T-cell (primary cell): ENCODE results near the gene NHP2. TPM values are rescaled to one million over a fixed set of nuclear protein-coding genes. Genes with fewer than 3 reads are reported as not detected.

Experiments
- ATAC-seq, 4 experiments: fragments of 200-7000 bp in 3 of 4; fragments of 150-1000 bp in 1 of 4; cut with Tn5 transposase; replicated peaks in 1 of 4; 1 replicate in 3 of 4; 2 replicates in 1 of 4; pipeline ENCODE4 v1.10.0; 2021; ENCODE audit warnings: moderate library complexity in 3 of 4, mild to moderate bottlenecking in 2 of 4, moderate number of reproducible peaks in 1 of 4
- CTCF ChIA-PET, 2 donors: fragments of 300-600 bp; sonication (Branson Sonifier 250); formaldehyde crosslinking; loops; one replicate each; lab custom pipeline; 2022; ENCODE audit warnings: antibody characterized with exemption in 2 of 2; lab: Charles Lee
- POLR2A ChIA-PET, 2 donors: fragments of 300-600 bp; sonication (Branson Sonifier 250); formaldehyde crosslinking; loops; one replicate each; lab custom pipeline; 2022; ENCODE audit warnings: antibody characterized with exemption in 2 of 2; lab: Charles Lee
- DNase-seq, 35 experiments: peaks; one replicate each; pipeline versions ENCODE4 v3.0.0 to v3.0.0-alpha.2; 2013 to 2023
- H3K27ac ChIP-seq: one replicate; pipeline ENCODE4 v1.5.1; 2013; ENCODE audit warnings: low read length
- H3K27me3 ChIP-seq, 2 experiments: replicated peaks in 1 of 2; 1 replicate in 1 of 2; 2 replicates in 1 of 2; pipeline versions ENCODE4 v1.6.1 to v1.7.0; 2013; ENCODE audit warnings: low read length in 1 of 2, mixed read lengths in 1 of 2; ENCODE audit not compliant: control insufficient read depth in 2 of 2, insufficient read depth in 2 of 2; ENCODE audit errors: extremely low read depth in 1 of 2
- H3K36me3 ChIP-seq, 2 donors: 1 replicate in 1 of 2; 2 replicates in 1 of 2; pipeline versions ENCODE4 v1.6.1 to v1.7.0; 2013; ENCODE audit warnings: low read length in 1 of 2; ENCODE audit not compliant: control insufficient read depth in 2 of 2, insufficient read depth in 1 of 2; ENCODE audit errors: extremely low read depth in 1 of 2
- H3K4me1 ChIP-seq, 2 experiments: 1 replicate in 1 of 2; 2 replicates in 1 of 2; pipeline versions ENCODE4 v1.6.1 to v1.7.0; 2013; ENCODE audit warnings: low read length in 2 of 2, mixed read lengths in 1 of 2; ENCODE audit not compliant: insufficient read depth in 2 of 2, control insufficient read depth in 1 of 2; ENCODE audit errors: extremely low read depth in 1 of 2
- H3K4me3 ChIP-seq, 2 donors: 1 replicate in 1 of 2; 2 replicates in 1 of 2; pipeline versions ENCODE4 v1.5.1 to v1.7.0; 2013; ENCODE audit warnings: mild to moderate bottlenecking in 2 of 2, low read length in 1 of 2, moderate library complexity in 1 of 2; ENCODE audit not compliant: control insufficient read depth in 1 of 2; ENCODE audit errors: extremely low read depth in 1 of 2
- H3K9me3 ChIP-seq: 2 replicates; pipeline ENCODE4 v1.7.0; 2013
- H3K27ac Mint-ChIP-seq, 2 donors: one replicate each; pipeline ENCODE4 v1.8.0; 2020 to 2021; ENCODE audit warnings: mild to moderate bottlenecking in 2 of 2, mixed read lengths in 2 of 2
- H3K27me3 Mint-ChIP-seq, 2 donors: one replicate each; pipeline ENCODE4 v1.8.0; 2021 to 2022; ENCODE audit warnings: mixed read lengths in 2 of 2
- H3K36me3 Mint-ChIP-seq: one replicate; pipeline ENCODE4 v1.8.0; 2021; ENCODE audit warnings: mixed read lengths
- H3K4me1 Mint-ChIP-seq, 3 donors: one replicate each; pipeline ENCODE4 v1.8.0; 2020 to 2022; ENCODE audit warnings: mixed read lengths in 3 of 3, mild to moderate bottlenecking in 1 of 3
- H3K4me3 Mint-ChIP-seq, 3 donors: one replicate each; pipeline ENCODE4 v1.8.0; 2020 to 2022; ENCODE audit warnings: mild to moderate bottlenecking in 3 of 3, mixed read lengths in 3 of 3, moderate library complexity in 3 of 3
- H3K9me3 Mint-ChIP-seq, 3 donors: one replicate each; pipeline ENCODE4 v1.8.0; 2020 to 2022; ENCODE audit warnings: mixed read lengths in 3 of 3
- WGBS: methylation state at CpG from one replicate; pipeline ENCODE4 v1.1.5; 2013; ENCODE audit warnings: missing lambda C conversion rate; ENCODE audit not compliant: insufficient coverage; 5-methylcytosine and 5-hydroxymethylcytosine counted together
- total RNA-seq, 35 experiments: library from RNA in 6 of 35; stranded (reverse) in 6 of 35; fragments of 120-200 nt in 1 of 35; gene quantifications; one replicate each; pipeline versions ENCODE4 v1.2.1 to v1.2.4 and lab custom pipeline; 2013 to 2026

The NHP2 gene
- total RNA-seq, 5 donors from 2014 or later (not counting 1 experiment from before 2014, with no cell fraction given): 61.2 to 95.6 (median 91.2) TPM

GRCh38 chr5:178113141-178113787 lies 40.4 kb downstream of the NHP2 start, which contains the start of gene N4BP3:
TSS of gene N4BP3 (plus strand) at chr5:178113532. CDS start at chr5:178119584, 6,052 bp downstream.
- peaks cover 0 to 41% of the 10 kb centered on the region in 2 experiments for H3K27me3 ChIP-seq
- no peaks in the 10 kb centered on the region for H3K36me3 ChIP-seq
- Mint-ChIP-seq H3K4me3 (peak within 1 kb of the TSS; percentile 85 to 97 (median 86)), H3K27me3 (no peaks in the 10 kb centered on the region), H3K27ac (peak within 1 kb of the TSS; percentile 57 to 72), H3K36me3 (no peaks in the 10 kb centered on the region), H3K9me3 (no peaks in the 10 kb centered on the region), H3K4me1 (peaks cover 37 to 47% (median 38%) of the 10 kb centered on the region in 3 donors)
- no peaks in the 10 kb centered on the region for H3K9me3 ChIP-seq
- CTCF ChIA-PET: no interaction called here
- peak within 1 kb of the TSS; percentile 47 for H3K27ac ChIP-seq
- peaks cover 35 to 55% of the 10 kb centered on the region in 2 experiments for H3K4me1 ChIP-seq
- peak within 1 kb of the TSS; percentile 57 to 75 for H3K4me3 ChIP-seq
- ATAC-seq (peak; percentile 64 to 82 (median 79)), DNase-seq (peak; percentile 48 to 86 (median 64))
- POLR2A ChIA-PET: no interaction called here
- under 1% methylated on average over 82 of the region's 96 CpGs for WGBS

- Histone ChIP-seq H3K4me1 (peaks cover 30 to 48% of the 10 kb centered on the region in 2 experiments), H3K9me3 (no peaks in the 10 kb centered on the region), H3K36me3 (no peaks in the 10 kb centered on the region), H3K27ac (peak overlapping the region; percentile 47), H3K27me3 (peaks cover 0 to 36% of the 10 kb centered on the region in 2 experiments), H3K4me3 (no peak overlapping the region)
- Mint-ChIP-seq H3K4me1 (peaks cover 37 to 47% (median 38%) of the 10 kb centered on the region in 3 donors), H3K27ac (peak overlapping the region in 1 of 2 donors; percentile 72), H3K27me3 (no peaks in the 10 kb centered on the region), H3K9me3 (no peaks in the 10 kb centered on the region), H3K4me3 (peak overlapping the region; percentile 83 to 88 (median 86)), H3K36me3 (no peaks in the 10 kb centered on the region)
- ATAC-seq (no peak), DNase-seq (no peak)
- CTCF ChIA-PET: no interaction called here
- POLR2A ChIA-PET: no interaction called here
- WGBS: 79% methylated on average over 5 of the region's 5 CpGs
Observed at GRCh38 chr5:178112545-178112944, 41.1 kb downstream of the NHP2 start.

DNA sequence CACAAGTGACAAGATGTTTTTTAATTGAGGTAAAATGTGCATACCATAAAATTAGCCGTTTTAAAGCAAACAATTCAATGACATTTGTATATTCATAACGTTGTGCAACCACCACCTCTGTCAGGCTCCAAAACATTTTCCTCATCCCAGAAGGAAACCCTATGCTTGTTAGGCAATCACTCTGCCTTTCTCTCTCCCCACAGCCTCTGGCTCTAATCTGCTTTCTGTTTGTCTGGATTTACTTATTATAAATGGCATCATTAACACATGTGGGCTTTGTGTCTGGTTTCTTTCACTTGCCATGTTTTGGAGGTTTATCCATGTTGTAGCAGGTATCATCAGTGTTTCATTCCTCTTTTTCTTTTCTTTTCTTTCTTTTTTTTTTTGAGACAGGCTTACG lies 41.8 kb downstream of the NHP2 start:
- Mint-ChIP-seq H3K36me3 (no peaks in the 10 kb centered on the region), H3K27ac (no peak overlapping the region), H3K27me3 (no peaks in the 10 kb centered on the region), H3K4me1 (peaks cover 34 to 42% (median 34%) of the 10 kb centered on the region in 3 donors), H3K9me3 (no peaks in the 10 kb centered on the region), H3K4me3 (no peak overlapping the region)
- peaks cover 0 to 30% of the 10 kb centered on the region in 2 experiments for H3K27me3 ChIP-seq
- ChIA-PET POLR2A (no interaction called here), CTCF (no interaction called here)
- DNase-seq: no peak
- no peaks in the 10 kb centered on the region for H3K9me3 ChIP-seq
- H3K36me3 ChIP-seq: no peaks in the 10 kb centered on the region
- peaks cover 25 to 42% of the 10 kb centered on the region in 2 experiments for H3K4me1 ChIP-seq
- ATAC-seq: no peak
- WGBS: 80% methylated on average over 1 of the region's 3 CpGs
- no peak overlapping the region for H3K4me3 ChIP-seq
- no peak overlapping the region for H3K27ac ChIP-seq

- Mint-ChIP-seq H3K4me3 (no peak overlapping the region), H3K27ac (peak overlapping the region; percentile 25 to 33), H3K27me3 (no peaks in the 10 kb centered on the region), H3K36me3 (no peaks in the 10 kb centered on the region), H3K9me3 (no peaks in the 10 kb centered on the region), H3K4me1 (peaks cover 20 to 28% (median 20%) of the 10 kb centered on the region in 3 donors)
- DNase-seq (no peak), ATAC-seq (no peak)
- peaks cover 12 to 27% of the 10 kb centered on the region in 2 experiments for H3K4me1 ChIP-seq
- WGBS: 87% methylated on average over 9 of the region's 9 CpGs
- H3K27ac ChIP-seq: no peak overlapping the region
- H3K9me3 ChIP-seq: no peaks in the 10 kb centered on the region
- ChIA-PET POLR2A (interaction anchor here in 1 of 2 donors (0.7 kb wide), 1 partner anchor 560 kb away, joined by 3 read pairs; no protein-coding TSS in a partner anchor), CTCF (interaction anchor here in 1 of 2 donors (0.7 kb wide), 1 partner anchor 11 kb away, joined by 4 read pairs; no protein-coding TSS in a partner anchor)
- H3K36me3 ChIP-seq: no peaks in the 10 kb centered on the region
- no peak overlapping the region for H3K4me3 ChIP-seq
- peaks cover 0 to 16% of the 10 kb centered on the region in 2 experiments for H3K27me3 ChIP-seq
Observed at GRCh38 chr5:178110511-178110910, 43.2 kb downstream of the NHP2 start.

DNA sequence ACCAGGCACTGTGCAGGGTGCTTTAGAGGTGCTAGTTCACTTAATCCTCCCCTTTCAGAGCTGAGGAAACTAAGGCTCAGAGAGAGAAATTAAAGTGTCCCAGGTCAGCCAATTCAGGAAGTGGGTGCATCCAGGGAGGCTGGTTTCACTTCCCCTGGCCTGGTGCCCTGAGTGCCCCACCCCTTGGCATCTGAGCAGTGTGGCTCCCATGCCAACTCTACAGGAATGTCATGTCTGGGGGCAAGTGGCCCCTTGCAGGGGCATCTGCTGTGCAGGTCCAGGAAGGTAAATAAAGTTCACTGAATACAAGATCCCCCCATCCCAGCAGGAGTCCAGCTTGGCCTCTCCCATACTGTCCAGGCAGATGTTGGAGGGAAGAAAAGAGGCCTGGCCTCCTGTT lies 44.7 kb downstream of the NHP2 start:
- peak in 1 of 35 experiments; percentile 14 for DNase-seq

DNA sequence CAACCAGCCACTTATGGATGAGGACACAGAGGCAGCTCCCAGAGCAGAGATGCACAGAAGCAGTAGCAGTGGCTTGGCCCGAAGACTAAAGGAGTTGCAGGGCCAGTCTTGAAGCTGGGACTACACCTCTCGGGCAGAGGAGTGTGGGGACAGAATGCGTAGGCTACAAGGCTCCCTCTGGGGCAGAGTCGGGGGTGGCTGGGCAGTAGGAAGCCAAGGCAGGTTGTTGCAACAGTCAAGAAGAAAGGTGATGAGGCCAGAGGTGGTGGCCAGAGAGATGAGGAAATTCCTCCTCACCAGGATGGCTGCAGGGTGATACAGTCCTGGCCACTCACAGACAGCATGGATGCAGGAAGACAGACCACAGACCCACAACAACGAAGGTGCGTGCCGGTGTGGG lies 45.2 kb downstream of the NHP2 start:
- Mint-ChIP-seq H3K27me3 (peaks cover 0 to 1% of the 10 kb centered on the region in 2 donors), H3K9me3 (no peaks in the 10 kb centered on the region), H3K4me1 (peaks cover 16 to 27% (median 22%) of the 10 kb centered on the region in 3 donors), H3K27ac (peak overlapping the region in 1 of 2 donors; percentile 41), H3K4me3 (no peak overlapping the region), H3K36me3 (no peaks in the 10 kb centered on the region)
- CTCF ChIA-PET: no interaction called here
- Histone ChIP-seq H3K4me1 (peaks cover 0 to 19% of the 10 kb centered on the region in 2 experiments), H3K4me3 (no peak overlapping the region), H3K9me3 (no peaks in the 10 kb centered on the region), H3K36me3 (no peaks in the 10 kb centered on the region), H3K27me3 (peaks cover 0 to 2% of the 10 kb centered on the region in 2 experiments), H3K27ac (no peak overlapping the region)
- WGBS: 87% methylated on average over 7 of the region's 7 CpGs
- POLR2A ChIA-PET: no interaction called here
- ATAC-seq (no peak), DNase-seq (no peak)

More for the DNA sequence above, 44.7 kb downstream of the NHP2 start:
- ChIA-PET POLR2A (no interaction called here), CTCF (no interaction called here)
- H3K27me3 ChIP-seq: peaks cover 0 to 2% of the 10 kb centered on the region in 2 experiments
- H3K9me3 Mint-ChIP-seq: no peaks in the 10 kb centered on the region
- peaks cover 0 to 19% of the 10 kb centered on the region in 2 experiments for H3K4me1 ChIP-seq
- H3K4me3 ChIP-seq: no peak overlapping the region
- no peaks in the 10 kb centered on the region for H3K27me3 Mint-ChIP-seq
- no peaks in the 10 kb centered on the region for H3K36me3 ChIP-seq
- H3K4me1 Mint-ChIP-seq: peaks cover 13 to 23% (median 17%) of the 10 kb centered on the region in 3 donors
- no peak overlapping the region for H3K4me3 Mint-ChIP-seq
- no peak for ATAC-seq
- no peaks in the 10 kb centered on the region for H3K36me3 Mint-ChIP-seq
- no peak overlapping the region for H3K27ac Mint-ChIP-seq
- H3K27ac ChIP-seq: no peak overlapping the region
- H3K9me3 ChIP-seq: no peaks in the 10 kb centered on the region
